ENCODE data around the gene PIGH. TPM values are rescaled to one million over a fixed set of nuclear protein-coding genes. Genes with fewer than 3 reads are reported as not detected.

The PIGH gene
- total and polyA plus RNA-seq, 4 donors = 21.1 to 37.4 (median 32.8) TPM

DNA sequence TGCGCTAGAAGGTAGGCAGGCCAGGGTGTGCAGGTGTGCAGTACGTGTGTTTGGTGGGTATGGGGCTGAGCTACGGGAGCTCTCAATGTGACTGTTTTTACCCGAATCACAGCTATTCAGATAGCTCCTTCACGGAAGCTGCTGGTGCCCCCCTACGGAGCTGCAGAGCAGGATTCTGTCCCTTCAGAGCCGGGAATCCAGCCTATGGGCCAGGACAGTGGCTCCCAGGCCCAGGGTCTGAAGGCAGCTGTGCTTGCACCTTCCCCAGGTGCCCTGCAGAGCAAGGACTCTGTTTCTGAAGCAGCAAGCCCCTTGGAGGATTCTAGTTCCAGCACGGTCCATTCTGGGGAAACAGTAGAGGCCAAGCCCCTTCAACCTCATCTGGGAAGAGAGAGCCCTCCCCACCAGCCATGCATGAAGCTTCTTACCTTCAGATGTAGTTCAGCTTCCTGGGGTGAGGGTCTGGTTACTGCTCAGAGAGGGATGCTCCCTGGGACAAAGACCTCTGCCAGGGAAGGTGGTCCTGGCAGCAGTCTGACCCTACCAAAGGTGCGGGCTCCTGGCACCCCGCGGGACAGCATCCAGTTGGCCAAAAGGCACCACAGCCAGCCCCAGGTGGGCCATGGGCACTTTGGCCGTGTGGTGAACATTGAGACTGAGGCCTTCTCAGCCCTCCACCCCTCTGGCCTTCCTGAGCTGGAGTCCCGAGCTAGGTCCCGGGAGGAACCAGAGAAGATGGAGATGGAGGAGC is 37.9 kb downstream of the PIGH start:
- no peaks in the 10 kb centered on the region for H3K27me3 ChIP-seq (ENCODE audit: control insufficient read depth, insufficient read depth, low read length)
- H3K4me3 ChIP-seq (ENCODE audit: low read depth, low read length) = no peak overlapping the region
- 94% methylated on average over 14 of the region's 14 CpGs for WGBS (ENCODE audit: insufficient coverage)
- H3K4me1 ChIP-seq (ENCODE audit: control insufficient read depth, insufficient read depth, low read length) = no peaks in the 10 kb centered on the region
- no peaks in the 10 kb centered on the region for H3K9me3 ChIP-seq (ENCODE audit: control insufficient read depth, insufficient read depth, low read length)
- peaks cover 36% of the 10 kb centered on the region for H3K36me3 ChIP-seq (ENCODE audit: control insufficient read depth, insufficient read depth, low read length)
- no peak for DNase-seq (ENCODE audit: low read depth in 4 of 6, low spot score in 6 of 6)
- no peak overlapping the region for H3K27ac ChIP-seq (ENCODE audit: low read depth, low read length)

GRCh38 chr14:67559639-67560038 is 40.4 kb downstream of the PIGH start:
- DNase-seq (ENCODE audit: low read depth in 4 of 6, low spot score in 6 of 6) = no peak
- peaks cover 47% of the 10 kb centered on the region for H3K36me3 ChIP-seq (ENCODE audit: control insufficient read depth, insufficient read depth, low read length)
- H3K27ac ChIP-seq (ENCODE audit: low read depth, low read length) = no peak overlapping the region
- H3K9me3 ChIP-seq (ENCODE audit: control insufficient read depth, insufficient read depth, low read length) = no peaks in the 10 kb centered on the region
- 52% methylated on average over 4 of the region's 4 CpGs for WGBS (ENCODE audit: insufficient coverage)
- no peaks in the 10 kb centered on the region for H3K27me3 ChIP-seq (ENCODE audit: control insufficient read depth, insufficient read depth, low read length)
- H3K4me3 ChIP-seq (ENCODE audit: low read depth, low read length) = no peak overlapping the region
- H3K4me1 ChIP-seq (ENCODE audit: control insufficient read depth, insufficient read depth, low read length) = no peaks in the 10 kb centered on the region

GRCh38 chr14:67557656-67558055 is 42.4 kb downstream of the PIGH start:
- Histone ChIP-seq H3K4me1 (ENCODE audit: control insufficient read depth, insufficient read depth, low read length) (no peaks in the 10 kb centered on the region), H3K27ac (ENCODE audit: low read depth, low read length) (no peak overlapping the region), H3K4me3 (ENCODE audit: low read depth, low read length) (no peak overlapping the region), H3K36me3 (ENCODE audit: control insufficient read depth, insufficient read depth, low read length) (peaks cover 46% of the 10 kb centered on the region), H3K9me3 (ENCODE audit: control insufficient read depth, insufficient read depth, low read length) (no peaks in the 10 kb centered on the region), H3K27me3 (ENCODE audit: control insufficient read depth, insufficient read depth, low read length) (no peaks in the 10 kb centered on the region)
- DNase-seq (ENCODE audit: low read depth in 4 of 6, low spot score in 6 of 6) = no peak
- 93% methylated on average over 3 of the region's 3 CpGs for WGBS (ENCODE audit: insufficient coverage)

GRCh38 chr14:67557118-67557517 is 43.0 kb downstream of the PIGH start:
- no peaks in the 10 kb centered on the region for H3K9me3 ChIP-seq (ENCODE audit: control insufficient read depth, insufficient read depth, low read length)
- no peaks in the 10 kb centered on the region for H3K4me1 ChIP-seq (ENCODE audit: control insufficient read depth, insufficient read depth, low read length)
- H3K36me3 ChIP-seq (ENCODE audit: control insufficient read depth, insufficient read depth, low read length) = peaks cover 41% of the 10 kb centered on the region
- no peak overlapping the region for H3K4me3 ChIP-seq (ENCODE audit: low read depth, low read length)
- H3K27ac ChIP-seq (ENCODE audit: low read depth, low read length) = no peak overlapping the region
- WGBS (ENCODE audit: insufficient coverage) = 90% methylated on average over 6 of the region's 7 CpGs
- no peaks in the 10 kb centered on the region for H3K27me3 ChIP-seq (ENCODE audit: control insufficient read depth, insufficient read depth, low read length)
- DNase-seq (ENCODE audit: low read depth in 4 of 6, low spot score in 6 of 6) = no peak

GRCh38 chr14:67556671-67557070 is 43.4 kb downstream of the PIGH start:
- no peak overlapping the region for H3K4me3 ChIP-seq (ENCODE audit: low read depth, low read length)
- H3K27me3 ChIP-seq (ENCODE audit: control insufficient read depth, insufficient read depth, low read length) = no peaks in the 10 kb centered on the region
- no peak for DNase-seq (ENCODE audit: low read depth in 4 of 6, low spot score in 6 of 6)
- H3K4me1 ChIP-seq (ENCODE audit: control insufficient read depth, insufficient read depth, low read length) = no peaks in the 10 kb centered on the region
- no peak overlapping the region for H3K27ac ChIP-seq (ENCODE audit: low read depth, low read length)
- no peaks in the 10 kb centered on the region for H3K9me3 ChIP-seq (ENCODE audit: control insufficient read depth, insufficient read depth, low read length)
- H3K36me3 ChIP-seq (ENCODE audit: control insufficient read depth, insufficient read depth, low read length) = peaks cover 39% of the 10 kb centered on the region
- WGBS (ENCODE audit: insufficient coverage) = 83% methylated on average over 1 of the region's 2 CpGs

GRCh38 chr14:67555518-67556090 is 44.5 kb downstream of the PIGH start:
- Histone ChIP-seq H3K36me3 (ENCODE audit: control insufficient read depth, insufficient read depth, low read length) (peaks cover 34% of the 10 kb centered on the region), H3K9me3 (ENCODE audit: control insufficient read depth, insufficient read depth, low read length) (no peaks in the 10 kb centered on the region), H3K27me3 (ENCODE audit: control insufficient read depth, insufficient read depth, low read length) (no peaks in the 10 kb centered on the region), H3K4me1 (ENCODE audit: control insufficient read depth, insufficient read depth, low read length) (no peaks in the 10 kb centered on the region), H3K27ac (ENCODE audit: low read depth, low read length) (no peak overlapping the region), H3K4me3 (ENCODE audit: low read depth, low read length) (no peak overlapping the region)
- WGBS (ENCODE audit: insufficient coverage) = 94% methylated on average over 5 of the region's 11 CpGs
- DNase-seq (ENCODE audit: low read depth in 4 of 6, low spot score in 6 of 6) = no peak

GRCh38 chr14:67554341-67554740 is 45.7 kb downstream of the PIGH start:
- no peak for DNase-seq (ENCODE audit: low read depth in 4 of 6, low spot score in 6 of 6)
- H3K9me3 ChIP-seq (ENCODE audit: control insufficient read depth, insufficient read depth, low read length) = no peaks in the 10 kb centered on the region
- no peak overlapping the region for H3K4me3 ChIP-seq (ENCODE audit: low read depth, low read length)
- no peaks in the 10 kb centered on the region for H3K4me1 ChIP-seq (ENCODE audit: control insufficient read depth, insufficient read depth, low read length)
- WGBS (ENCODE audit: insufficient coverage) = 99% methylated on average over 7 of the region's 7 CpGs
- peaks cover 26% of the 10 kb centered on the region for H3K36me3 ChIP-seq (ENCODE audit: control insufficient read depth, insufficient read depth, low read length)
- H3K27me3 ChIP-seq (ENCODE audit: control insufficient read depth, insufficient read depth, low read length) = no peaks in the 10 kb centered on the region
- no peak overlapping the region for H3K27ac ChIP-seq (ENCODE audit: low read depth, low read length)

DNA sequence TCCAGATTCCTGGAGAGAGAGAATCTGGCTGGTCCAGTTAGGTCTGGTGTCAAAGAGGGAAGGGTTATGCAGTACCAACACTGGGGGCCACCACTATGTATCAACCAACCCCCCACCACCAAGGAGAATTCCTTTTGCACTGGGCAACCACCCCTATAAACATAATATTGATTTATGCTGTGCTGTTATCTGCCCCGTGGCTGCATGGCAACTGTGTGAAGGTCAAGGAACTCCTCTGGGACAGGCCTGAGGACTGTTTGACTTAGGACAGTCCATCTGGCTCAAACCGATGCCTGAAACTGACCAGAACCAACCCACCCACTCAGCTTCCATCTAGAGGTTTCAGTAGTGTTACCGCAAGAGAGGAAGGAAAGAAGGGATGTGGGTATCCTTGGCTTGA is 46.5 kb downstream of the PIGH start:
- no peak for DNase-seq (ENCODE audit: low read depth in 4 of 6, low spot score in 6 of 6)
- H3K36me3 ChIP-seq (ENCODE audit: control insufficient read depth, insufficient read depth, low read length) = peaks cover 25% of the 10 kb centered on the region
- no peaks in the 10 kb centered on the region for H3K27me3 ChIP-seq (ENCODE audit: control insufficient read depth, insufficient read depth, low read length)
- no peak overlapping the region for H3K4me3 ChIP-seq (ENCODE audit: low read depth, low read length)
- no peaks in the 10 kb centered on the region for H3K9me3 ChIP-seq (ENCODE audit: control insufficient read depth, insufficient read depth, low read length)
- H3K4me1 ChIP-seq (ENCODE audit: control insufficient read depth, insufficient read depth, low read length) = no peaks in the 10 kb centered on the region
- no peak overlapping the region for H3K27ac ChIP-seq (ENCODE audit: low read depth, low read length)
- 69% methylated on average over 2 of the region's 3 CpGs for WGBS (ENCODE audit: insufficient coverage)

DNA sequence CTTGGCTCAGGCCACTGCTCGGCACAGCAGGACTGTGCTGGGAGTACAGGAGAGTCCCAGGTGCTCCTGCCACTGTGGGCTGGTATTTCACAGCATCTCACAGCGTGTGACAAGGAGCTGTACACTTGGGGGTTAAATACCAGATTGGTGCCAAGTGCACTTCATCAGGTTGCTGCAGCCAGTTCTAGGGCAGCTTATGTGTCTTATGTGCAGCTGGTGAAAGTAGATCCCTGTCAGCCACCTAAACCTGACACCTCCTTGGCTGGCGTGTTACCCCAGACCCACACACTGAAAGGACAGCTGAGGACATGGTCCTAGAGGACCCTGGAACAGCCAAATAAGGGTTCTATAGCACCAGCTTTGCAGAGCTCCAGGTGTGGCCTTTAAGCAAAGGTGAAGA is 48.1 kb downstream of the PIGH start:
- H3K27me3 ChIP-seq (ENCODE audit: control insufficient read depth, insufficient read depth, low read length) = no peaks in the 10 kb centered on the region
- 100% methylated on average over 2 of the region's 3 CpGs for WGBS (ENCODE audit: insufficient coverage)
- H3K27ac ChIP-seq (ENCODE audit: low read depth, low read length) = no peak overlapping the region
- no peak overlapping the region for H3K4me3 ChIP-seq (ENCODE audit: low read depth, low read length)
- no peaks in the 10 kb centered on the region for H3K9me3 ChIP-seq (ENCODE audit: control insufficient read depth, insufficient read depth, low read length)
- no peaks in the 10 kb centered on the region for H3K4me1 ChIP-seq (ENCODE audit: control insufficient read depth, insufficient read depth, low read length)
- DNase-seq (ENCODE audit: low read depth in 4 of 6, low spot score in 6 of 6) = no peak
- H3K36me3 ChIP-seq (ENCODE audit: control insufficient read depth, insufficient read depth, low read length) = peaks cover 25% of the 10 kb centered on the region

GRCh38 chr14:67551123-67551522 is 48.9 kb downstream of the PIGH start:
- Histone ChIP-seq H3K36me3 (ENCODE audit: control insufficient read depth, insufficient read depth, low read length) (peaks cover 25% of the 10 kb centered on the region), H3K27me3 (ENCODE audit: control insufficient read depth, insufficient read depth, low read length) (no peaks in the 10 kb centered on the region), H3K4me3 (ENCODE audit: low read depth, low read length) (no peak overlapping the region), H3K4me1 (ENCODE audit: control insufficient read depth, insufficient read depth, low read length) (no peaks in the 10 kb centered on the region), H3K27ac (ENCODE audit: low read depth, low read length) (no peak overlapping the region), H3K9me3 (ENCODE audit: control insufficient read depth, insufficient read depth, low read length) (no peaks in the 10 kb centered on the region)
- WGBS (ENCODE audit: insufficient coverage) = 100% methylated on average over 1 of the region's 3 CpGs
- DNase-seq (ENCODE audit: low read depth in 4 of 6, low spot score in 6 of 6) = no peak

Data from spinal cord (tissue), 10 donors.